Endothelial cell of umbilical vein (primary cell): Measurements from ENCODE around the gene FAM120A.

Experiments used
- CTCF ChIP-seq, 2 donors: IDR thresholded peaks; 1 replicate in 1 of 2; 2 replicates in 1 of 2; pipeline ENCODE4 v1.5.1; 2011; ENCODE audit warnings: low read length in 2 of 2, mild to moderate bottlenecking in 2 of 2, moderate library complexity in 2 of 2, control low read depth in 1 of 2, inconsistent platforms in 1 of 2, low read depth in 1 of 2; ENCODE audit not compliant: insufficient read depth in 1 of 2; ENCODE audit errors: extremely low read depth in 1 of 2
- EZH2 ChIP-seq: IDR thresholded peaks from 2 replicates; pipeline ENCODE4 v1.6.1; 2012; ENCODE audit warnings: borderline replicate concordance, low read depth, mild to moderate bottlenecking, moderate library complexity, low read length, inconsistent platforms; ENCODE audit not compliant: severe bottlenecking
- FOS ChIP-seq: IDR thresholded peaks from 2 replicates; pipeline ENCODE4 v1.6.1; 2011; ENCODE audit warnings: mild to moderate bottlenecking, low read length, moderate library complexity, borderline replicate concordance; ENCODE audit not compliant: insufficient read depth
- MAX ChIP-seq: IDR thresholded peaks from 2 replicates; pipeline ENCODE4 v1.6.1; 2011; ENCODE audit not compliant: insufficient read depth, insufficient read length
- POLR2A ChIP-seq: IDR thresholded peaks from 2 replicates; pipeline ENCODE4 v1.6.1; 2012; ENCODE audit warnings: low read depth, mild to moderate bottlenecking, control low read depth, low read length
- POLR2AphosphoS5 ChIP-seq: IDR thresholded peaks from 2 replicates; pipeline ENCODE4 v1.6.1; 2012; ENCODE audit warnings: low read depth, mild to moderate bottlenecking, control low read depth, low read length, moderate library complexity; ENCODE audit not compliant: insufficient read depth

- TF ChIP-seq CTCF (IDR thresholded peaks at IDR 0.05; ENCODE audit: extremely low read depth in 1 of 2, insufficient read depth in 1 of 2, low read depth in 1 of 2, low read length in 2 of 2) (no peak), POLR2AphosphoS5 (no peak), EZH2 (no peak), POLR2A (no peak), MAX (no peak), FOS (no peak)
Measured at GRCh38 chr9:93590609-93591234, 139.2 kb downstream of the FAM120A start.
